Mesendoderm (in vitro differentiated cells): ENCODE results near the gene MATN1.

ENCODE experiments used
- DNase-seq: peaks from one replicate; pipeline ENCODE4 v3.0.0; 2013
- H2AK5ac ChIP-seq: 2 replicates; pipeline ENCODE4 v1.6.1; 2013; ENCODE audit warnings: low read length, inconsistent platforms
- H2BK120ac ChIP-seq: 2 replicates; pipeline ENCODE4 v1.6.1; 2013; ENCODE audit warnings: low read depth, mild to moderate bottlenecking, low read length, moderate library complexity, mixed read lengths
- H2BK15ac ChIP-seq: replicated peaks from 2 replicates; pipeline ENCODE4 v1.6.1; 2013; ENCODE audit warnings: low read depth, mild to moderate bottlenecking, moderate library complexity
- H2BK5ac ChIP-seq: 2 replicates; pipeline ENCODE4 v1.6.1; 2013; ENCODE audit warnings: low read length, inconsistent platforms
- H3K18ac ChIP-seq: 2 replicates; pipeline ENCODE4 v1.6.1; 2013; ENCODE audit warnings: mild to moderate bottlenecking, low read length, mixed read lengths
- H3K23ac ChIP-seq: one replicate; pipeline ENCODE4 v1.6.1; 2013; ENCODE audit warnings: low read length
- H3K27ac ChIP-seq: 2 replicates; pipeline ENCODE4 v1.5.1; 2013; ENCODE audit warnings: low read depth, mild to moderate bottlenecking, inconsistent platforms, low read length, moderate library complexity
- H3K27me3 ChIP-seq: 2 replicates; pipeline ENCODE4 v1.6.1; 2013; ENCODE audit warnings: low read length, control low read depth, mild to moderate bottlenecking, inconsistent platforms; ENCODE audit not compliant: insufficient read depth, poor library complexity
- H3K36me3 ChIP-seq: 2 replicates; pipeline ENCODE4 v1.6.1; 2013; ENCODE audit warnings: low read length, inconsistent platforms; ENCODE audit not compliant: control insufficient read depth, insufficient read depth
- H3K4ac ChIP-seq: one replicate; pipeline ENCODE4 v1.6.1; 2013; ENCODE audit warnings: low read depth, mild to moderate bottlenecking, low read length, moderate library complexity
- H3K4me1 ChIP-seq: 2 replicates; pipeline ENCODE4 v1.6.1; 2013; ENCODE audit warnings: low read depth, low read length, inconsistent platforms; ENCODE audit not compliant: control insufficient read depth
- H3K4me2 ChIP-seq: 2 replicates; pipeline ENCODE4 v1.6.1; 2013; ENCODE audit warnings: low read length
- H3K4me3 ChIP-seq: 2 replicates; pipeline ENCODE4 v1.5.1; 2013; ENCODE audit warnings: mild to moderate bottlenecking, low read length
- H3K56ac ChIP-seq: one replicate; pipeline ENCODE4 v1.6.1; 2013; ENCODE audit warnings: low read length
- H3K79me1 ChIP-seq: 2 replicates; pipeline ENCODE4 v1.6.1; 2013; ENCODE audit warnings: low read length, inconsistent platforms
- H3K79me2 ChIP-seq: 2 replicates; pipeline ENCODE4 v1.6.1; 2013; ENCODE audit warnings: mild to moderate bottlenecking, low read length; ENCODE audit not compliant: control insufficient read depth, insufficient read depth
- H3K9ac ChIP-seq: 2 replicates; pipeline ENCODE4 v1.6.1; 2013; ENCODE audit warnings: low read length, inconsistent platforms
- H4K5ac ChIP-seq: one replicate; pipeline ENCODE4 v1.6.1; 2013; ENCODE audit warnings: low read length
- H4K8ac ChIP-seq: one replicate; pipeline ENCODE4 v1.6.1; 2013; ENCODE audit warnings: low read depth, mild to moderate bottlenecking, control low read depth, low read length, moderate library complexity
- WGBS: extraction: QIAGEN DNeasy Blood & Tissue Kit; methylation state at CpG from one replicate; pipeline ENCODE4 v1.1.7; 2013; ENCODE audit warnings: low lambda C conversion rate, missing lambda C conversion rate; ENCODE audit not compliant: insufficient coverage; ENCODE audit errors: extremely low coverage; 5-methylcytosine and 5-hydroxymethylcytosine counted together

The MATN1 gene

GRCh38 chr1:30751830-30752650, 28.7 kb upstream of the MATN1 start:
- Histone ChIP-seq H3K4ac (no peak overlapping the region), H2BK15ac (no peak overlapping the region), H4K5ac (no peak overlapping the region), H3K27me3 (no peaks in the 10 kb centered on the region), H3K79me2 (no peaks in the 10 kb centered on the region), H3K56ac (no peak overlapping the region), H4K8ac (no peak overlapping the region), H2BK5ac (no peak overlapping the region), H3K18ac (no peak overlapping the region), H2AK5ac (no peak overlapping the region), H3K4me1 (no peaks in the 10 kb centered on the region), H3K4me2 (no peak overlapping the region), H2BK120ac (no peak overlapping the region), H3K36me3 (no peaks in the 10 kb centered on the region), H3K23ac (no peak overlapping the region), H3K27ac (no peak overlapping the region), H3K9ac (no peak overlapping the region), H3K4me3 (no peak overlapping the region), H3K79me1 (no peaks in the 10 kb centered on the region)
- WGBS, result no CpG with 5 or more reads among the region's 8 CpGs
- no peak for DNase-seq

GRCh38 chr1:30750731-30751291, 27.4 kb upstream of the MATN1 start:
- no peak overlapping the region for H3K23ac ChIP-seq
- H3K18ac ChIP-seq, result no peak overlapping the region
- no peak overlapping the region for H2BK15ac ChIP-seq
- no peak overlapping the region for H3K27ac ChIP-seq
- H3K4me2 ChIP-seq, result no peak overlapping the region
- no peak overlapping the region for H3K4me3 ChIP-seq
- H2BK120ac ChIP-seq, result no peak overlapping the region
- H3K79me2 ChIP-seq, result no peaks in the 10 kb centered on the region
- H3K9ac ChIP-seq, result no peak overlapping the region
- no peak overlapping the region for H4K5ac ChIP-seq
- H3K4me1 ChIP-seq, result no peaks in the 10 kb centered on the region
- no peak overlapping the region for H4K8ac ChIP-seq
- H3K79me1 ChIP-seq, result no peaks in the 10 kb centered on the region
- no peaks in the 10 kb centered on the region for H3K36me3 ChIP-seq
- no peak overlapping the region for H2AK5ac ChIP-seq
- no CpG with 5 or more reads among the region's 10 CpGs for WGBS
- H3K56ac ChIP-seq, result peak overlapping the region; percentile 65
- DNase-seq, result no peak
- H3K27me3 ChIP-seq, result no peaks in the 10 kb centered on the region
- H3K4ac ChIP-seq, result no peak overlapping the region
- H2BK5ac ChIP-seq, result no peak overlapping the region

GRCh38 chr1:30749691-30750583, 26.6 kb upstream of the MATN1 start:
- no peak for DNase-seq
- no peak overlapping the region for H3K4me2 ChIP-seq
- no peaks in the 10 kb centered on the region for H3K36me3 ChIP-seq
- no peak overlapping the region for H3K23ac ChIP-seq
- no peak overlapping the region for H2BK15ac ChIP-seq
- no peak overlapping the region for H3K9ac ChIP-seq
- H3K4me1 ChIP-seq, result no peaks in the 10 kb centered on the region
- no peak overlapping the region for H3K4ac ChIP-seq
- H3K4me3 ChIP-seq, result no peak overlapping the region
- H3K18ac ChIP-seq, result no peak overlapping the region
- no peak overlapping the region for H2BK5ac ChIP-seq
- H3K79me2 ChIP-seq, result no peaks in the 10 kb centered on the region
- no peak overlapping the region for H3K56ac ChIP-seq
- H2BK120ac ChIP-seq, result no peak overlapping the region
- no peak overlapping the region for H2AK5ac ChIP-seq
- no peaks in the 10 kb centered on the region for H3K79me1 ChIP-seq
- no peak overlapping the region for H4K8ac ChIP-seq
- no peak overlapping the region for H4K5ac ChIP-seq
- WGBS, result no CpG with 5 or more reads among the region's 23 CpGs
- no peaks in the 10 kb centered on the region for H3K27me3 ChIP-seq
- H3K27ac ChIP-seq, result no peak overlapping the region

GRCh38 chr1:30748699-30749401, 25.5 kb upstream of the MATN1 start:
- peak overlapping the region; percentile 5 for H3K4ac ChIP-seq
- no peak overlapping the region for H3K18ac ChIP-seq
- no peak for DNase-seq
- no peaks in the 10 kb centered on the region for H3K36me3 ChIP-seq
- H3K79me1 ChIP-seq, result no peaks in the 10 kb centered on the region
- H4K5ac ChIP-seq, result no peak overlapping the region
- peak overlapping the region; percentile 39 for H3K56ac ChIP-seq
- H3K4me1 ChIP-seq, result no peaks in the 10 kb centered on the region
- no peak overlapping the region for H2BK5ac ChIP-seq
- no peak overlapping the region for H2AK5ac ChIP-seq
- H3K27ac ChIP-seq, result no peak overlapping the region
- H3K23ac ChIP-seq, result no peak overlapping the region
- no peak overlapping the region for H3K9ac ChIP-seq
- no peak overlapping the region for H2BK15ac ChIP-seq
- H3K4me3 ChIP-seq, result no peak overlapping the region
- H4K8ac ChIP-seq, result no peak overlapping the region
- no peaks in the 10 kb centered on the region for H3K27me3 ChIP-seq
- no peaks in the 10 kb centered on the region for H3K79me2 ChIP-seq
- no CpG with 5 or more reads among the region's 16 CpGs for WGBS
- no peak overlapping the region for H3K4me2 ChIP-seq
- H2BK120ac ChIP-seq, result no peak overlapping the region

- no peak overlapping the region for H3K18ac ChIP-seq
- no peak overlapping the region for H3K27ac ChIP-seq
- no peak for DNase-seq
Measured at GRCh38 chr1:30748098-30748698, 24.8 kb upstream of the MATN1 start.

More at GRCh38 chr1:30748098-30748698, 24.8 kb upstream of the MATN1 start:
- no peak overlapping the region for H3K9ac ChIP-seq
- no peaks in the 10 kb centered on the region for H3K27me3 ChIP-seq
- no peaks in the 10 kb centered on the region for H3K36me3 ChIP-seq
- H4K5ac ChIP-seq, result no peak overlapping the region
- no CpG with 5 or more reads among the region's 9 CpGs for WGBS
- H2BK120ac ChIP-seq, result no peak overlapping the region
- no peak overlapping the region for H2BK15ac ChIP-seq
- peak overlapping the region; percentile 5 for H3K4ac ChIP-seq
- H3K79me2 ChIP-seq, result no peaks in the 10 kb centered on the region
- H4K8ac ChIP-seq, result no peak overlapping the region
- peak overlapping the region; percentile 39 for H3K56ac ChIP-seq
- H3K4me3 ChIP-seq, result no peak overlapping the region
- no peak overlapping the region for H3K23ac ChIP-seq
- H3K4me2 ChIP-seq, result no peak overlapping the region
- H3K4me1 ChIP-seq, result no peaks in the 10 kb centered on the region
- no peaks in the 10 kb centered on the region for H3K79me1 ChIP-seq
- H2BK5ac ChIP-seq, result no peak overlapping the region
- H2AK5ac ChIP-seq, result no peak overlapping the region
